HT1080 (cell line): ENCODE measurements around the gene NUCKS1. TPM values are rescaled to one million over a fixed set of nuclear protein-coding genes. Genes with fewer than 3 reads are reported as not detected.
"Not testable (repeated sequence)": the region's sequence is repeated elsewhere in the genome, so short reads cannot be mapped to it uniquely, and the experiment has no call there.

Experiments used
- DNase-seq: peaks from one replicate; pipeline ENCODE4 v3.0.0-alpha.2; 2015; ENCODE audit warnings: low read depth
- total RNA-seq: library from RNA; depleted of rRNA; stranded (reverse); fragments of >200 nt; shearing (Covaris generic); gene quantifications from 2 replicates; pipeline ENCODE4 v1.2.3, GENCODE V29; 2014

Gene NUCKS1
- total RNA-seq, 1 experiment from 2014 or later = 147 TPM

GRCh38 chr1:205733438-205734175, 16.4 kb downstream of the NUCKS1 start:
- DNase-seq = no peak

DNA sequence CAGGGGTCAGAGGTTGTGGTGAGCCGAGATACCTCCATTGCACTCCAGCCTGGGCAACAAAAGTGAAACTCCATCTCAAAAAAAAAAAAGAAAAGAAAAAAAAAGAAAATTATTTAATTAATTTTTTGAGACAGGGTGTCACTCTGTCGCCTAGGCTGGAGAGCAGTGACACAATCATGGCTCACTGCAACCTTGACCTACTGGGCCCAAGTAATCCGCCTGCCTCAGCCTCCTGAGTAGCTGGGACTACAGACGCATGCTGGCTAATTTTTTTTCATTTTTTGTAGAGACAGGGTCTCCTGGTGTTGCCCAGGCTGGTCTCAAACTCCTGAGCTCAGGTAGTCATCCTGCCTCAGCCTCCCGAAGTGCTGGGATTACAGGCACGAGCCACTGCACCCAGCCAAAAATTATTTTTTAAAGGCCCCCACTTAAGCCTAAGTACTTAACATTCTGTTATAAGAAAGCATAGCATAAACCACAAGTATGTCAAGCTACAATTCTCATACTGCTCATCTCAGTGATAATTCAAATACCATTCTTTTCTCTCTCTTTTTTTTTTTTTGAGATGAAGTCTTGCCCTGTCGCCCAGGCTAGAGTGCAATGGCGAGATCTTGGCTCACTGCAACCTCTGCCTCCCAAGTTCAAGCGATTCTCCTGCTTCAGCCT, 19.9 kb downstream of the NUCKS1 start:
- no peak for DNase-seq

GRCh38 chr1:205726619-205727125, 23.3 kb downstream of the NUCKS1 start:
- no peak for DNase-seq

DNA sequence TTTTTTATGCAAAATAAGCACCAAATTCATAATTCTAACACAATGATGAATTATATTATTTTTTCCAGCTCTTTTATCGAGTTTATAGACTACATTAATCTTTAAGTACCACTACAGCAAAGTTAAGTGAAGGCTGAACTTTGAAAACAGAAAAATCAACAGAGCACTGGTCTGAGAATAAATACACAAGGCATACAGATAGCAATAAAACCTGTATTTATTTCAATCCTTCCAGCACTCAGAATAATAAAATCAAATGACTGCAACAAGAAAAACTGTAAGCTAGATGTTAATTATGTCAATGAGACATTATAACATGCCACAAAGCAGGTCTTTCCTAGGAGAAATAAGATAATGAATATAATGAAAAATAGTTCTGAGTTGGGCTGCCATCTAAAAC, 24.5 kb downstream of the NUCKS1 start:
- no peak for DNase-seq

DNA sequence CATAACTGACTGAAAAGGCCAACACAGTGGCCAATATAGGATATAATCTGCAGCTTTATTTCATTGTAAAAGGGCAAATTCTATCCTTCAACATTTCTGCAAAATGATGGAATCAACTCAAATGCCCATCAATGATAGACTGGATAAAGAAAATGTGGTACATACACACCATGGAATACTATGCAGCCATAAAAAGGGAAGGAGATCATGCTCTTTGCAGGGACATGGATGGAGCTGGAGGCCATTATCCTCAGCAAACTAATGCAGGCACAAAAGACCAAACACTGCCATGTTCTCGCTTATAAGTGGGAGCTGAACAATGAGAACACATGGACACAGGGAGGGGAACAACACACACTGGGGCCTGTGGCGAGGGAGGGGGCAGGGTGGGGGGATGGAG, 29.2 kb downstream of the NUCKS1 start:
- DNase-seq = not testable (repeated sequence)

DNA sequence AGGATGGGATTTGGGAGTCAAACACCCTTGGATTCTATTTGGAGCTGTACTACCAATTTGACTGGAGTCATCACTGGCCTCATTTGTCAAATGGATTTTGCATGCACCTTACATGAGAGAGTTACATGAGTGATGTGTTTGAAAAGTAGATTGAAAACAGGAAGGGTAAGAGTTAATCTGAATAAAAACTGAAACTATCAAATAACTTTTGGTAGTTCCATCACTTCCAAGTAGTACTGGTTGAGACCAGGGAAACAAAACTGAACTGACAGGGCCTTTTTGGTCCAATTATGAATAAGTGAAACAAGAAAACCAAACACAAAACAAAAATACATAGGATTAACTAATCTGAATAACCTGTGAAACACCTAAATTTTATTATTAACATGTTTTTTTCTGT, 30.2 kb downstream of the NUCKS1 start:
- DNase-seq = no peak

DNA sequence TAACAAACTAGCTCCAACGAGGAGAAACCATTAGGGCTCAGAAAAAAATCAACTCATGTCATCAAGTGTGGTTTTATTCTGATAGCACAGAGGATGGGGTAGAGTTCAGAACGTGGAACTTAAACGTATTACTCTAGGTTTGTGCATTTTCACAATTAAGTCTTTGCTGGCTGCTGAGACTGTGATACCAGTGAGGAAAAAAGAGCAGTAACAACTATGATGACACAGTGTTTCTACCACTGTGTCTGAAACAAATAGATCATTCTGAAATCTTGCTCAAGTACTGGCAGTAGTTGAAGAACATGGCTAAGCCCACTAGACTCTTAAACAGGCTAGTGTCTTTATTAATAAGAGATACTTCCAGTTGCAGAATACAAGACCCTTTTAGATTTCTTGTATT, 31.0 kb downstream of the NUCKS1 start:
- DNase-seq = no peak

DNA sequence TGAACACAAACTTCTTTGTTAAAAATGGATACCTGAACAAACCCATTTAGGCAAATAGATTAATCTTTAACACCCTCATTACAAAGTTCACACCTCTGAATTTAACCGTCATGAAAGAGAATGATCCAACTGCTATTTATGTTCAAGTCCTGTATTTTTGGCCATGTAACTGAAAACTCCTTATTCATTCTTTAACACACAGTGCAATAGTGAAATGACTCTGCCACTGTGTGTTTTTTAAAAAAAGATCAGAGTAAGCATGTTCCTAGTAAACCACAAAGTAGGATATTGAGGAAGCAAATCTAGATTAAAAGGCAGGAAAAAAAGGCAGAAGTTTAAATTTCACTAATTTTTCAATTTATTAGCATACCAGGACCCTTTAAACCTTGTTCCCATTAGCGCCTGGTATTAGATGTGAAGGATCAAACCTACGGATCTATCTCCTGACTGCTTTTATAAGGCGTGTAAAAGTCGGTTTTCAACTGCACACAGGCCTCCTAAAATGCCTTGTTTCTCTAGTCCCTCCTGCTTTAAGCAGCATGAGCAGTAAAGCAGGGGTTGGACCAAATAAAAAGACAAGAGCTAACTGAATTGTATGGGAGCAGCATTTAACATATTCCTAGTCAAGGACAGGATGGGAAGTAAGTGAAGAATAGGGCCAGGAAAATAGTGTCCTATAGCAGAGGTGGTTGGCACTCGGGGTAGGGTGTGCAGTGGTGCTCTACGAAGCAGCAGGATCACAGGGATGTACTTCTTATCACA, 33.4 kb downstream of the NUCKS1 start:
- DNase-seq = no peak

DNA sequence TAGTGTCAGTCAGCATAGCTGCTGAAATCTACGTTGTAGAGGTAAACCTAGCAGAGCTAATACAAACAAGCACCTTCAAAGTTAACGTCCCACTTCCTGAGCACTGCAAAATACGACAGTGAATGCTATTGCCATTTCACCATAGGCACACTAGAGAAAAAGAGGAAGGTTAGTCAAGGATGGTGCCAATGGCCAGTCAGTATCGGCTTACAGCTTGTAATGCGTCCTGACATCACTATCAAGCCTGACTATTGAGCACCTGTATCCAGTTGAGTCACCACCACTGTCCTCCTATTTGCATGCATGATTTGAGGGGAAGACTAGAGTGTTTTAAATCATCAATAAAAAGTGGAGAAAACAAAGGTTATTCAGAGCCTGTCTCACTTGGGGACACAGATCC, 34.4 kb downstream of the NUCKS1 start:
- DNase-seq = no peak

- DNase-seq = no peak
These were observed 35.1 kb downstream of the NUCKS1 start for GRCh38 chr1:205714906-205715246.

- DNase-seq = no peak
These were observed 35.6 kb downstream of the NUCKS1 start for GRCh38 chr1:205714190-205714905.

DNA sequence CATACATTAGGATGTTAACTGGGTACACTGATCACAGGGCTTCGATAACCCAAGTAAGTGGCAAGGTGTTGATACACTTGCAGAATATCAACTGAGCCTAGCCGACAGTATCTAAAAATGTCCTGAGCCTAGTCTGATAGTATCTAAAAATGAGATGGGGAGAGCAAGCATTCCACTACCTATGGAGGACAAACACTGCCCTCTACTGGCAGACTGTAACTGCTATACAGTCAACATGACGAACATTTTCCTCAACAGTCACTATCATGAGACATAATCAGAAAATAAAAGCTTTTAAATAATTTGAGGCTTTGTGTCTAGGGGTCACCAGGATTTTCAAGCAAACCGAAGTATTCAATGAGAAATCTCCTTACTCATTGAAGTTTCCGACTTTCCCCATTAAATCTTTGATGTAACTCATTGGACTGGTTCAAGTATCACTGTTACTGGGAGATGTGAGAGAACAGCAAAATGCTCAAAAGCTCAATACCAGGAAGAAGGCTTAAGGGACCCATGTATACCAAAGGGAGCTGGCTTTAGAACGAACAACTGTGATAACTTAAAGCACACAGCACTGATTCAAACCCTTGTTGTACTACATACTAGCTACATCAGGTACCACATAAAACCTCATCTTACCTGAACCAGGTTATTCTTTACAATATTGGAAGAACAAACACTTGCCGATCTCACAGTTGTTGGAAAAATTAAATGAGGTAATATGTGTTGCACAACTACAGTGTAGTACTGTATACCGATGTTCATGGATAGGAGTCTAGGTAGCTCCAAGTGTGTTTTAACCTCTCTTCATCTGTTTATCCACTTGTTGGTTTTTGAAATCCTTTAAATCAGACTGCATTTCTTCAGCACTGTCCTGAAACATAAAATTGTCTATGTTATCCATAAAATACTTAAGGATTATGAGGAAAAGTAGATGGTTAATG, 38.6 kb downstream of the NUCKS1 start:
- peak; percentile 59 for DNase-seq

DNA sequence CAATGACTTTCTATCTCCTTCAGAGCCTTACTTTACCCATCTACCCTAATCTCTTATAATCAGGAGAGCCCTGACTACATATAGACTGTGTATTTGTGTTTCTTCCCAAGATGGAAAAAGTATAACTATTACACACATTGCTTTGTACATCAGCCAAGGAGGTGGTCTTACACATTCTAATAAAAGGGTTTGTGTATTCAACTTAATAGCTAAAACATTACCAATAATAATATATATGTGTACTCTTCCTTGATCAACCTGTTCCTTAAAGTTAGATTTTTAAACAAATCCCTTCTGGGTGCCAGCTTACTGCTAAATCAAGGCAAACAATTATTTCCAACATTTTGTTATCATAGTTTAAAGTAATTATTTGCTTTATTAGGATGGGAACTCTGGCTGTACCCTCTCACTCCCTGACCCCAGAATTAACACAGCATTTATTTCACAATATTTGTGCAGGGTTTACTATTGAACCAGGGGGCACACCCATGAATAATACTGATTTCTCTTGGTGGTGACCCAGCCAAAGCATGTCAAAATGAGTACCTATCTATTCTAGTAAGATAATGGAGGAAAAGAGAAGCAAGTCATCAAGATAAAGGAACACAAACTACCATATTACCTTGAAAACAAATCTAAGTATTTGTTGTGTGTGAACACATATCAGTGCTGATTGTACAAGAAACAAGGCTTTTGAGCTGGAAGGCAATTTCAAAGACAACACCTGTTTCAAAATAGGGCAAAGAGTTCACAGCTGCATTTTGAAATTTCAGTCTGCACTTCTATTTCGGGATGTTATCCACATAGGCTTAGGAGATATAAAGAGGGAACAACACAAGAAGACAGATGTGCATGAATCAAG, 39.5 kb downstream of the NUCKS1 start:
- DNase-seq = no peak

- DNase-seq = no peak
These were observed 40.3 kb downstream of the NUCKS1 start for GRCh38 chr1:205709640-205710039.

DNA sequence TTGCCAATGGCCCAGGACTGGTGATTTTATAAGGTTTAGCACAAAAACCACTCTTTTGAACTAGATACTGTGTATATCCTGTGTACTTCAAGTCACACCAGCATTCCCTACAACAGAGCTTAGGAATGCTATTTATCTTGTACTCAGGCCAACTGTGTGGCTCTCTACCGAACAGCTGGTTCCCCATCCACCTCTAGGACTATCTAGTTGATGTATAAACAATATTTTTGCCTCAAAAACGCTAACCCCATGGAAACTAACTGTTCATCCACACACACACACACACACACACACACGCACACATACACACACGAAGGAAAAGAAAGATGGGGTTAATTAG, 41.0 kb downstream of the NUCKS1 start:
- no peak for DNase-seq

DNA sequence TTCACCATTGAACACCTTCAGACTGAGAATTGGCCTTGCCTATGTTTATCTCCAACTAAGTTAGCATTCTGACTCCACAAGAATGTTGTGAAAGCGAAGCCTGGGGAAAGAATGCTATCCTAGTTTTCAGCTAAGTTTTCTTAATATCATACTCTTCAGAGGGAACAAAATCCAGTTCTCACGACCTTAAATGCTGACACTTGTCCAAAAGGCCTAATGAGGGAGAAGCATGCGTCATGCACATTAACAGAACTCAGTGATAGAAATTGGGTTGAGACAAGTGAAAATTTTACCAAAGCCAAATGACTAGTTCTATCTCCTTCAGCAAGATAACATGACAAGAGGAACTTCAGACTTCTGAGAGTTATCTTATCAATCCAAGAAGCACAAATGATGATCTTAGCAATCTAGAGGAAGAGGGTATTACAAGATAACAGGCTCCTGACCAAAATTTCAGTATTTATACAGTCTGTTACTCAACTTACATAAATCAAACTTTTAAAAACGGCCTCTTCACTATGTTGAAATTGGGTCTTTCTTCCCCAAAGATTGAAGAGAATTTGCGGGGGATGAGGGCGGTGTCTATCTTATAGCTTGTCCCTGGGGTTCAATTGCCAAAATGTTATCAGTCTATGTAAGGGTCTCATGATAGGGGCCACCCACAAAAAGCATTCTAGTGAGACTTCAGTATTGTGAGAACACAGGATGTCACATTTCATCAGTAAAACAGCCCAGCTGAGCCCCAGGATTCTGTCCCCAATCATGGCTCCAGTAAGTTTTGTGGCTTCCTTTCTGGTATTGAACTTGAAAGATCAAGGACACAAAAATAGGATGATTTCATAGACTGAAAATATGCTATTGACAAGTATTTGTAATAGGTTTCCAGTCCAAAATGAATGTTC, 43.1 kb downstream of the NUCKS1 start:
- no peak for DNase-seq

GRCh38 chr1:205704903-205705302, 45.1 kb downstream of the NUCKS1 start:
- DNase-seq = no peak

DNA sequence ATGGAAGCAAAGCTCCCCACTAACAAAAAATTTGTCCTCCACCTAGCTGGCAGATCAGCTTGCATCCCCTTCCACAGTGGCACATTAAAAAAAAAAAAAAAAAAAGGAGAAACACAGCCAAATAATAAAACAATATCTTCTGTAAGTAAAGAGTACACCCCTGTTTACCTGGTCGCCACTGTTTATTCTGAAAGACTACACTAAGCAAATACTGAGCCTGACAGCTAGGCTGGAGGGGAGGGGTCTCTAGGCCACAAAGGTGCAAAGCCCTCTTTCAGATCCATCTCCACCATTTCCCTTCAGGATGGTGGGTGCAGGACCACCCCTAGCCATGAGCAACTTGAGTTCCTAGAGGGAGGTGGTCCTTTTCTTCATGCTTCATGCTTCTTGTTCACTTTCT, 46.9 kb downstream of the NUCKS1 start:
- no peak for DNase-seq

GRCh38 chr1:205701891-205702290, 48.1 kb downstream of the NUCKS1 start:
- no peak for DNase-seq
